ELR (cell line): ENCODE data around the gene ZNF540.
"Not testable (repeated sequence)": the region's sequence is repeated elsewhere in the genome, so short reads cannot be mapped to it uniquely, and the experiment has no call there.

ENCODE experiments used
- DNase-seq: peaks from one replicate; pipeline ENCODE4 v3.0.0-alpha.2; 2015; ENCODE audit warnings: low read depth

The ZNF540 gene

DNA sequence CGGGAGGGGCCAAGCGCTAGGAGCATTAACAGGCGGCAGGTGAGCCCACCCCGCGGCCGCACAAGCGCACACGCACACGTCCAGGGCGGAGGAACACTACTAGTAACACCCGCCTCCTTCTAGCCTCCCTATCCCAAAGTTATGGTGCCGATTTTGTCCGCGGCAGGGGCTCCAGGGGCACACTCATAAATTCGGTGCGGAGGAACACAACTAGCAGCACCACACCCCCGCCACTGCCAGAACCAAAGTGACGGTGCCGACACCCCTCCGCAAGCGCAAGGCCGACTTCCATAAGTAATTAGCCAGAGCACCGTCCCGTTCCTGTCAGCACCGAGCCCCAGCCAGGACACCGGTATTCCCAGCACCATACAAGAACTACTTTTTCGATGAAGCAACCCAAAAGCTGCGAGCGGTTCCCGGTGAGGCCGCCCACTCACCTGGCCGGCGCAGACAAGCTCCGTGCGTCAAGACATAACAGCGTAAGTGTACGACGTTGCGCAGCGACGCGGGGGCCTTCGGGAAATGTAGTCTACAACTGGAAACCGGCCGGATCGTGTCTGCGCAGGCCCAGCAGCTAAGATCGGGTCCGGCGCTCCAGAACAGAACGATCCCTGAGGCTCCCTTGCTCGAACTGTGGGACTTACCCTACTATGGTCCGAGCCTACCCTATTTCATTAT lies at the start of gene ZNF540, which contains the start of gene ZNF571:
Gene ZNF540 (plus strand): TSS at position 573 of the 678 bp plus-strand sequence. CDS start 3,572 bp downstream, outside the sequence.
Gene ZNF571 (minus strand): TSS at position 489 of the 678 bp plus-strand sequence. CDS start 8,116 bp downstream, outside the sequence.
- peak; percentile 92 for DNase-seq

DNA sequence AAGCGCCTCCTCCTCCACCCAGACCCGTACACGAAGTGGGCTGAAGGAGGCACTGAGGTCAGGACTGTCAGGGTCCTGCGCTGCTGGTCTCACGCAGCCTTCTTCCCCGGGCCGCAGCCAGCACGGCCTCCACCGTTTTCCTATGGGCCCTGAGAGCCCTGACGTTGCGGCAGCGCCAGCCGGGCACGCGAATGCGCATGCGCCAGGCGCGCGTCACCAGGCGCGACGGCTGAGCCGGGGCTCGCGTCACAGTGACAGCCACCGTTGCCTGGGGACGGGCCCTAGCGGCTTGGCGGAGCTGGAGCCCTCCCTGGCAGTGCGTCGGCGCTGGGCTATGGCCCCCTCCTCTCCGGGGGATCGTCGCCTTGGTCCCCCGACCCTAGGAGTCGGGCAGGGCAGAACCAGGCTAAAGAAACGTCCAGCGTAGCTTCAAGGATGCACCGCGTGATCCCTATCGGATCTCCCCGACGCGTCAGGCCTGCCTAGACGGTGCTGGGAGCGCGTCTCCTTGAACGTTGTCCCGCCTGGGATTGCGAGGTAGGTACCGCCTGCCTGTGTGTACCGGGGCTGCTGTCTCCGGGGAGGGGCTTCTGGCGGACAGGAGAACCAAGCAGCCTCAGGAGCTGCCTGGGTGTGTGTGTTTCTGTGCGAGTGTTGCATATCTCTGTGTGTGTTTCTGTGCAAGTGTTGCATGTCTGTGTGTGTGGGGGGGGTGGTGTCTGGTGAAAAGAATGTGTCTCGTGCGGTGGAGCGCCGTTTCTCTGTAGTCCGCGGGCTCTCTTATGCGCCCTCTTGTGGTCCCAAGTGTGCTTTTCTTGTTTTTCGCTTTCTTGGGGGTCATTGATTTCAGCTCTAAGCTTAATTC lies 43.3 kb upstream of the ZNF540 start:
- peak; percentile 63 for DNase-seq

DNA sequence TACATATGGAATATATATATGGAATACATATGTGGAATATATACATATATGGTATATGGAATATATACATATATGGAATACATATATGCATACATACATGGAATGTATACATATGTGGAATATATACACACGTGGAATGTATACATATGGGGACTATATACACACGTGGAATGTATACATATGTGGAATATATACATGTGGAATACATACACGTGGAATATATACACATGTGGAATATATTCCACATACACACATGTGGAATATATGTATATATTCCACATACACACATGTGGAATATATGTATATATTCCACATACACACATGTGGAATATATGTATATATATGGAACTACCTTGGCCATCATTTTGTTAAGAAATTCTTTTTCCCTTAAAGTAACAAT lies 31.2 kb upstream of the ZNF540 start:
- no peak for DNase-seq

DNA sequence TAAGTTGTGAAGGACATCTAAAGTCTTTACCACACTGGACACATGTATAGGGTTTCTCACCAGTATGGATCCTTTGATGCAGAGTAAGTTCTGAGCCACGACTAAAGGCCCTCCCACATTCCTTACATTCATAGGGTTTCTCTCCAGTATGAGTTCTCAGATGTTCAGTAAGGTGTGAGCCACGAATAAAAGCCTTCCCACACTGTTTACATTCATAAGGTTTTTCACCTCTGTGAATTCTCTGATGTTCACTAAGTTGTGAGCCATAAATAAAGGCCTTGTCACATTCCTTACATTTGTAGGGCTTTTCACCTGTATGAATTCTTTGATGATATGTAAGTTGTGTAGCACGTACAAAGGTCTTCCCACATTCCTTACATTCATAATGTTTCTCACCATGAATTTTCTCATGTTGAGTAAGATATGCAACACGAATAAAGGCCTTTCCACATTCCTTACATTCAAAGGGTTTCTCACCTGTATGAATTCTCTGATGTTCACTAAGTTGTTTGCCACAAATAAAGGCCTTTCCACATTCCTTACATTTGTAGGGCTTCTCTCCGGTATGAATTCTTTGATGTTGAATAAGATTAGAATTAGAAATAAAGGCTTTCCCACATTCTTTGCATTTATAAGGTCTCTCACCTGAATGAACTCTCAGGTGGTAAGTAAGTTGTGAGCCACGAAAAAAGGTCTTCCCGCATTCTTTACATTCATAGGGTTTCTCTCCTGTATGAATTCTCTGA lies 29.9 kb upstream of the ZNF540 start:
- DNase-seq, result no peak

DNA sequence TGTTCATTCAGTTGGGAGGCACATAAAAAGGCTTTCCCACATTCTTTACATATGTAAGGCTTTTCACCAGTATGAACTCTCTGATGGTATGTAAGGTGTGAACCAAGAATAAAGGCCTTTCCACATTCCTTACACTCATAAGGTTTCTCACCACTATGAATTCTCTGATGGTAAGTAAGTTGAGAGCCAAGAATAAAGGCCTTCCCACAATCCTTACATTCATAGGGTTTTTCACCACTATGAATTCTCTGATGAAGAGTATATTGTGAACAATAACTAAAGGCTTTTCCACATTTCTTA lies 29.4 kb upstream of the ZNF540 start:
- DNase-seq, result no peak

DNA sequence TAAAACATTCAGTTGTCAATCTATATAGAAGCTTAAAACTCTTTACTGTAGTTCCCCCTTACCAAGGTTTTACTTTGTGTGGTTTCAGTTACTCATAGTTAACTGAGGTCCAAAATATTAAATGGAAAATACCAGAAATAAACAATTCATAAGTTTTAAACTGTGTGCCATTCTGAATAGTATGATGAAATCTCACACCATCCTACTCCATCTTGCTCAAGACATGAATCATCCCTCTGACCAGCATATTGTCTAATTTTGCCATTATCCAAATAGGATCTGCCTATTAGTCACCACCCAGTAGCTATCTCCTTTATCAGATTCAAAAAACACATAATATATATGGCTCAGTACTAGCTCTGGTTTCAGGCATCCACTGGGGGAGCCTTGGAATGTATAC lies 22.5 kb upstream of the ZNF540 start:
- DNase-seq, result peak; percentile 52

DNA sequence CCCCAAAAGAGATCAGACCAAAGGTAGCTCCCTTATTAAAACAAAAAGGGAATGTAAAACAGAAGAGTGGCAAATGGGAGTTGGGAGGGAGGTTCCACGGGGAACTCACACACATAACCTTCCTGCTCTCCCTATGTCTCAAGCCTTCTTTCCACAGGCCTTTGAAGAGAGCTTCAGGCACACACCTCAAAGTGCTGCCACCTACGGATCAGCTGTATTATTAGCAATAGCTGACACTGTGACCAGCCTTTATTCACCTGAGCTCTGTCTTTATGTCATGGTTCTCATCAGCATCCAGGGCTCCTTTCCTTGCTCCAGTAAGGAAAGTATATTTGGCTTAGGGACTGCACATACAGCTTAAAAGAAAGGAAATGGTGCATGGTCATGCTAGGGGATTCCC lies 11.3 kb upstream of the ZNF540 start:
- DNase-seq, result no peak

DNA sequence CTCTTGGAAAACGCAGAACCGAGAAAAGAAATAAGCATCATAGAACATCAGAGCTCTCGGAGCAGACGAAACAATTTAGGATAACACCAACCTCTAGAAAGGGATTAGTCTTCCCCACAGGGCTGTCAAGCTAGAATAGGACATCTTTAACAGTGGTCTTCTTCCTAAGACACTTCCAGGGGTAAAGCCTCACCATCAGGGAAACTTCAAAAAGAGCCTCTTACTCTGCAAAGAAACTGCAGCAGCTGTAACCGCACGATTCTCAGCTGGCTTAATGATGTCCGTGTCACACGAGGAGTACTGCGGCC lies 726 bp upstream of the ZNF540 start:
- no peak for DNase-seq

DNA sequence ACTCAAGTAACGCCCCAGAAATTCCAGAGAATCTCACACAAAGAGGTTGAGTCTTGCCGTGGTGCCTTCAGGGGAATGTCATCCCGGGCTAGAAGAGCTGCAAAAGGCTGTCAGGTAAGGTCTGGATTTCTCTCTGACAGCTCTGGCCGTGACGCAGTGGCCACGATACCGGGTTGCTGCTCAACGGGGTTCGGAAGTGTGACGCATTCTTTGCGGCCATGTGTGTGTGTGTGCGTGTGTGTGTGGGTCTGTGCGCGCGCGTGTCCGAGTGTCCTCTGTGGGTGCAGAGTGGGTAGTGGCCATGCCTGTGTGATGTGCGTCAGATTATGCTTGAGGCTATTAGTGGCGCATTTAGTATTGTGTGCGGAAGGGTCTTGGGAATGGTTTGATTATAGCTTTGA lies 306 bp downstream of the ZNF540 start:
- peak; percentile 65 for DNase-seq

DNA sequence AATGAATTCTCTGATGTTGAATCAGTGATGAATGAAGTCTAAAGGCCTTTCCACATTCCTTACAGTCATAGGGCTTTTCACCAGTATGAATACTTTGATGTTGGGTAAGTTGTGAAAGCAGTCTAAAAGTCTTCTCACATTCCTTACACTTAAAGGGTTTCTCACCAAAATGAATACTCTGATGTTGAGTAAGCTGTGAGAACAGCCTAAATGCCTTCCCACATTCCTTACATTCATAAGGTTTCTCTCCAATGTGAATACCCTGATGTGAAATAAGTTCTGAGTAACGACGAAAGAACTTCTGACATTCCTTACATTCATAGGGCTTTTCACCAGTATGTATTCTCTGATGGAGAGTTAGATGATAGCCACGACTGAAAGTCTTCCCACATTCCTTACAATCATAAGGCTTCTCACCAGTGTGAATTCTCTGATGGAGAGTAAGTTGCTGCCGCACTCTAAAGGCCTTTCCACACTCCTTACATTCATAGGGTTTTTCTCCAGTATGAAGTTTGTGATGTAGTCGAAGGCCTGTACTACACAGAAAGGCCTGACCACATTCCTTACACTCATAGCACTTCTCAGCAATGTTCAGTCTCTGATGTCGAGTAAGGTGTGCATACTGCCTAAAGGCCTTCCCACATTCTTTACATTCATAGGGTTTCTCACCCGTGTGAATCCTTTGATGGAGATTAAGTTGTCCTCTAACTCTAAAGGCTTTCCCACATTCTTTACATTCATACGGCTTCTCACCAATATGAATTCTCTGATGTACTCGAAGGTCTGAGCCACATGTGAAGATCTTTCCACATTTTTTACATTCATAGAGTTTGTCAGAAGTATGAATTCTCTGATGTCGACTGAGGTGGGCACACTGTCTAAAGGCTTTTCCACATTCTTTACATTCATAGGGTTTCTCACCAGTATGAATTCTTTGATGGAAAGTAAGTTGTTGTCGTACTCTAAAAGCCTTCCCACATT lies 40.7 kb downstream of the ZNF540 start:
- DNase-seq, result peak; percentile 4

DNA sequence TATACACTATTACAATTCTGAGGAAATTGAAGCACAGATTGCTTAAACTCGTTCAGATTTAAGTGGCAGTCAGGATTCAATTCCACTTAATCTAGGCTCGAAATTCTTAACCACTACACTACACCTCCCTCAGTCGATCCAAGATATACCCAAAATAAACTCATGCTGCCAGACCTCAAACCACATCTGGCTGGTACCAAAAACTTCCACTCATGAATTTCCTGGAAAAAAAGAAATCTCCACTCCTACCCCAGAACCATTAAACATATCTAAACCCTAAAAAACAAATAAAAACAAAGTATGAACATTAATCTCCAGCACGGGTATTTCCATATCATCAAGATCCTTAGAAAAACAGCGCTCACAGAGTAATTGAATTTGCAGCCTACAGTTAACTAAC lies 59.4 kb downstream of the ZNF540 start:
- DNase-seq, result peak; percentile 3

DNA sequence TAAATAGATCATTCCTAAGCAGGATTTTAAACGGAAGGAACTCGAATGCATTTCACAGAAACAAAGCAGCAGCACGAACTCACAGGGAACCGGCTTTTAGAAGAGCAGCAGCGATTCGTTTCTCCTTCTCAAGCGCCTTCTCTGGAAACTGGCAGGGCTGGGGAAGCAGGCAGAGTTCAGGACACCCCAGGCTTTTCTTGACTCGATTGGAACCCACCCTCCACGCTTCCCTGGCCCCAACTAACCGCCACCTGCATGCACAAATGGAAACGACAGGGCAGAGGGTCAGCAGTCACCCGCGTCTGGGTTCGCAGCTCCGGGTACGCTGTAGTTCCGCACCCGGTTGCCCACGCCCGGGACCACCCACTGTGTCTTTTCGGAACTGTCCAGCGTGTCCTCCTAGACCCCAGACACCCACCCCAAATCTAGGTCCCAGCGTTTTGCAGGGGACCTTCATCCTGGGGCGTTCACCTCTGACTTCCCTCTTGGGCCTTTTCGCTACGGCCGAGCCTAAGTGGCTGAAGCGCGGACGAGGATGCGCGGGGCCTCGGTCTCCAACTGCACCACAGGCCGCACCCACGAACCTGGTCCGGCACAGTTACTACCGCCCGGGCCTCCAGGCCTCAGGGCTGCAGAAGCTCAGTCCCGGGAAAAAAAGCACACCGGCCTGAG lies 60.1 kb downstream of the ZNF540 start:
- peak; percentile 58 for DNase-seq

DNA sequence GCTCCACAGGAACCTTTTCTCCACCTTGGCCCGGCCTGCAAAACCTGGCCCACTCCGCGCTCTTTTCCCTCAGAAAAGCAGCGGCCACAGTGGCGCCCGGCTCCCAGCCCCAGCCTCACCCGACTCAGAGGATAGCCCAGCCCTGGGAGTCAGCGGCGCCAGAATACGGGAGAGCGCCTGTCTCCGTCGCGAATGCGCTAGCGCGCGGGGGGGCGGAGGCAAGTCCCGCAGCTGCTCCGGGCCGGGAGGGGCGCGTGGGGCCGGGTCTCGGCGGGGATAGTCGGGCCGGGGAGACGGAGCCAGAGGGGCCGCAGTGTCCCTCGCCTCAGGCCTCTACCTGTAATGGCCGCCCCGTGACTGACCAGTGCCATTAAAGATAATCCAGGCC lies 60.6 kb downstream of the ZNF540 start, which contains the start of gene ZFP30:
Gene ZFP30 (minus strand): TSS at position 165 of the 388 bp plus-strand sequence. CDS start 7,643 bp downstream, outside the sequence.
- DNase-seq, result peak; percentile 89

DNA sequence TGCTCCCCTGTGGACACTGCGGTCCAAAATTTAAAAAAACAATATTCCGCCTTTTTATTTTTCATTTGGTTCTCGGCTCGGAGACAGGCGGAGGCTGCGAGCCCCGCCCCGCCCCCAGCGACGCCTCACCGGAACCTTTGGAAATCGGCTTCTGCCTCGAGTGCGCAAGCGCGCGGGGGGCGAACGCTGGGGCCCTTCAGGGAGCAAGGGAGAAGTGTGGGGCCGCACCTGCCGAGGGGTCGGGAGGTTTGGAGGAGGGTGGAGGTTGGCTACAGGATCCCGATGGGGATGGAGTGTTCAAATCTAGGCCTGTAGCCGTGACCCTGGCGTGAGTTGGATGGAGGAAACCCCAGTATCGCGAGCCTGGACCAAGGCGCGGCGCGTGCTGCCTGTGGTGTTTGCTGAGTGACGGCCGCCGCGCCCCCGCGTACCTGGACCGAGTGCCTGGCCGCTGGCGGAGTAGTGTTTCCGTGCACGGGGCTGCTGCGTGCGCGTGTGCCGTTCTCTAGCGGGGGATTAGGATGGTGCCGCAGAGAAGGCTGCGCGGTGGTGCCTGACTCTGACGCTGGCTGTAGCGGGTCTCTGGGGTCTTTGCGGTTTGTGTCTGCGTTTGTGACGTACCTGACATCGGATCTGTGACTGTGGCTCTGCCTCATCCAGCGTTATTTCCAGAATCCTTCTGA lies 61.2 kb downstream of the ZNF540 start:
- DNase-seq, result peak; percentile 84

DNA sequence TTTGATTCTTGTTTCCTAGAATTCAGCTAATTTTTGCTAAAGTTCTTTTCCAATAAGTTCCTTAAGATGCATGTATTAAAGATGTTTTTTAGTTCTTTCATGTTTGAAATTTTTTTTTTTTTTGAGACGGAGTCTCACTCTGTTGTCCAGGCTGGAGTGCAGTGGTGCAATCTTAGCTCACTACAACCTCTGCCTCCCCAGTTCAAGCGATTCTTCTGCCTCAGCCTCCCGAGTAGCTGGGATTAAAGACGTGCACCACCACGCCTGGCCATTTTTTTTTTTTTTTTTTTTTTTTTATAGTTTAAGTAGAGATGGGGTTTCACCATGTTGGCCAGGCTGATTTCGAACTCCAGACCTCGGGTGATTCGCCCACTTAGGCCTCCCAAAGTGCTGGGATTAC lies 62.5 kb downstream of the ZNF540 start:
- DNase-seq, result not testable (repeated sequence)
